A673 (cell line): ENCODE measurements around the gene MTMR3. TPM values are rescaled to one million over a fixed set of nuclear protein-coding genes. Genes with fewer than 3 reads are reported as not detected.

Experiments
- BruUV-seq: library from RNA; stranded (reverse); fragments of 400-500 nt; replicated peaks from 2 replicates; lab custom pipeline; 2021; lab: Mats Ljungman, UMichigan
- CTCF ChIA-PET: fragments of 300-600 bp; sonication (Branson Sonifier 250); formaldehyde crosslinking; loops from one replicate; lab custom pipeline; 2022; ENCODE audit warnings: antibody characterized with exemption; lab: Charles Lee
- POLR2A ChIA-PET: fragments of 300-600 bp; sonication (Branson Sonifier 250); formaldehyde crosslinking; loops from one replicate; lab custom pipeline; 2022; ENCODE audit warnings: antibody characterized with exemption; ENCODE audit not compliant: low non-redundant PET; lab: Charles Lee
- DNase-seq: peaks from one replicate; pipeline ENCODE4 v3.0.0-alpha.2; 2015; ENCODE audit warnings: low spot score
- H3K27ac ChIP-seq: fragments of 200-600 bp; sonication (generic); 2 replicates; pipeline ENCODE4 v1.5.1; 2016; ENCODE audit warnings: mixed run types, low read depth, mild to moderate bottlenecking, mixed read lengths, antibody characterized with exemption, low read length; ENCODE audit not compliant: poor library complexity, severe bottlenecking
- H3K27me3 ChIP-seq: fragments of 200-600 bp; sonication (generic); replicated peaks from 2 replicates; pipeline ENCODE4 v1.6.1; 2017; ENCODE audit warnings: mixed run types, low read depth, mild to moderate bottlenecking, mixed read lengths, antibody characterized with exemption, low read length; ENCODE audit not compliant: insufficient read depth, poor library complexity
- H3K36me3 ChIP-seq: fragments of 200-600 bp; sonication (generic); 2 replicates; pipeline ENCODE4 v1.6.1; 2016; ENCODE audit warnings: mixed run types, mild to moderate bottlenecking, mixed read lengths, antibody characterized with exemption, low read length; ENCODE audit not compliant: insufficient read depth, poor library complexity, severe bottlenecking
- H3K4me1 ChIP-seq: fragments of 200-600 bp; sonication (generic); 2 replicates; pipeline ENCODE4 v1.6.1; 2017; ENCODE audit warnings: mixed run types, mild to moderate bottlenecking, mixed read lengths, antibody characterized with exemption, low read length; ENCODE audit not compliant: insufficient read depth, poor library complexity, severe bottlenecking
- H3K4me3 ChIP-seq: fragments of 200-600 bp; sonication (generic); 2 replicates; pipeline ENCODE4 v1.5.1; 2016; ENCODE audit warnings: low read depth, mixed run types, mild to moderate bottlenecking, mixed read lengths, low read length; ENCODE audit not compliant: poor library complexity, severe bottlenecking
- H3K9me3 ChIP-seq: fragments of 200-600 bp; sonication (generic); 2 replicates; pipeline ENCODE4 v1.6.1; 2016; ENCODE audit warnings: mixed run types, low read depth, mild to moderate bottlenecking, mixed read lengths, antibody characterized with exemption, low read length; ENCODE audit not compliant: poor library complexity, severe bottlenecking
- EZH2 ChIP-seq: fragments of 200-600 bp; sonication (generic); IDR thresholded peaks from 2 replicates; pipeline ENCODE4 v1.6.1; 2017; ENCODE audit warnings: borderline replicate concordance, low read depth, mild to moderate bottlenecking, mixed read lengths, antibody characterized with exemption, low read length; ENCODE audit not compliant: poor library complexity, severe bottlenecking
- intact Hi-C: fragments of 100-400 bp; cut with micrococcal nuclease; formaldehyde crosslinking; loops from one replicate; pipeline ENCODE4 v1.10.0; 2022; ENCODE audit not compliant: unreplicated experiment
- total RNA-seq: library from RNA; stranded (reverse); gene quantifications from 2 replicates; pipeline ENCODE4 v1.2.3, GENCODE V29; 2021
- TF ChIP-seq, protein P1 (sequence below): fragments of 300-800, 200-600 bp; sonication (generic); conservative IDR thresholded peaks from 2 replicates; pipeline ENCODE4 v1.5.1; 2017; ENCODE audit warnings: low read depth, mild to moderate bottlenecking, antibody characterized with exemption, low read length, moderate library complexity, mixed read lengths

The MTMR3 gene
- total RNA-seq, 1 experiment from 2014 or later: 25.0 TPM

DNA sequence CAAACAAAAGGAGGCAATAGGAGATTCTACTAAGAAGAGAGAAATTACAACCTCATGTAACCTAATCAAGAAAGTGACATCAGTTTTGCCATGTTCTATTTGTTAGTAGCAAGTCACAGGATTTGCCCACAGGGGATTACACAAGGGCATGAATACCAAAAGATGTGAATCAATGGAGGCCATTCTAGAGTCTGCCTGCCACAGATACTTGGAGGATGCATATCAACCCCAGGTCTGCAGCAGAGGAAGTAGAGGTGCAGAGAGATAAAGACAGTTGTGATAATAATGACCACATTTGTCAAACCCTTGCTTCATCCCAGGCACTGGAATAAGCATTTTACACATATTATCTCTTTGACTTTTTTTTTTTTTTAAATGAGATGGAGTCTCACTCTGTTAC, 42.5 kb upstream of the MTMR3 start:
- TF ChIP-seq, protein P1, sequence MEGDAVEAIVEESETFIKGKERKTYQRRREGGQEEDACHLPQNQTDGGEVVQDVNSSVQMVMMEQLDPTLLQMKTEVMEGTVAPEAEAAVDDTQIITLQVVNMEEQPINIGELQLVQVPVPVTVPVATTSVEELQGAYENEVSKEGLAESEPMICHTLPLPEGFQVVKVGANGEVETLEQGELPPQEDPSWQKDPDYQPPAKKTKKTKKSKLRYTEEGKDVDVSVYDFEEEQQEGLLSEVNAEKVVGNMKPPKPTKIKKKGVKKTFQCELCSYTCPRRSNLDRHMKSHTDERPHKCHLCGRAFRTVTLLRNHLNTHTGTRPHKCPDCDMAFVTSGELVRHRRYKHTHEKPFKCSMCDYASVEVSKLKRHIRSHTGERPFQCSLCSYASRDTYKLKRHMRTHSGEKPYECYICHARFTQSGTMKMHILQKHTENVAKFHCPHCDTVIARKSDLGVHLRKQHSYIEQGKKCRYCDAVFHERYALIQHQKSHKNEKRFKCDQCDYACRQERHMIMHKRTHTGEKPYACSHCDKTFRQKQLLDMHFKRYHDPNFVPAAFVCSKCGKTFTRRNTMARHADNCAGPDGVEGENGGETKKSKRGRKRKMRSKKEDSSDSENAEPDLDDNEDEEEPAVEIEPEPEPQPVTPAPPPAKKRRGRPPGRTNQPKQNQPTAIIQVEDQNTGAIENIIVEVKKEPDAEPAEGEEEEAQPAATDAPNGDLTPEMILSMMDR: no peak
- no peak for TF ChIP-seq EZH2
- no peak for DNase-seq
- intact Hi-C loops: no loop called here
- Histone ChIP-seq H3K27me3 (no peaks in the 10 kb centered on the region), H3K36me3 (no peaks in the 10 kb centered on the region), H3K27ac (no peak overlapping the region), H3K4me1 (peaks cover 12% of the 10 kb centered on the region), H3K9me3 (no peaks in the 10 kb centered on the region), H3K4me3 (no peak overlapping the region)
- CTCF ChIA-PET: no interaction called here
- POLR2A ChIA-PET: no interaction called here
- BruUV-seq: no TSS peak

DNA sequence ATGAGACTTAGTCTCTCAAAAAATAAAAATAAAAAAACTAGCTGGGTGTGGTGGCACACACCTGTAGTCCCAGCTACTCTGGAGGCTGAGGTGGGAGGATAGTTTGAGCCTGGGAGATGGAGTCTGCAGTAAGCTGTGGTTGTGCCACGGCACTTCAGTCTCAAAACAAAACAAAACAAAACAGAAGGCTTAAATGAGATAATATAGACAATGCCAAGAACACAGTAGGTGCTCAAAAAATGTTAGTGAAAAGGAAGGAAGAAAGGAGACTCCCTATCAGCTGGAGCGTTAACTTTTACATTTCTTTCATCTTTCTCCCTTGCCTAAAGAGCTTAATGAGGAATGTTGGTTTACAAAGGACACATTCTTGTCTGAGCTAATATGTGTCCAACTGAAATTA, 40.8 kb upstream of the MTMR3 start:
- H3K27ac ChIP-seq: no peak overlapping the region
- no peaks in the 10 kb centered on the region for H3K36me3 ChIP-seq
- H3K4me3 ChIP-seq: no peak overlapping the region
- no peak for DNase-seq
- no peaks in the 10 kb centered on the region for H3K9me3 ChIP-seq
- TF ChIP-seq EZH2: no peak
- TF ChIP-seq, protein P1: no peak
- peaks cover 10% of the 10 kb centered on the region for H3K4me1 ChIP-seq
- BruUV-seq: no TSS peak
- ChIA-PET CTCF (no interaction called here), POLR2A (no interaction called here)
- no peaks in the 10 kb centered on the region for H3K27me3 ChIP-seq
- intact Hi-C loops: no loop called here

DNA sequence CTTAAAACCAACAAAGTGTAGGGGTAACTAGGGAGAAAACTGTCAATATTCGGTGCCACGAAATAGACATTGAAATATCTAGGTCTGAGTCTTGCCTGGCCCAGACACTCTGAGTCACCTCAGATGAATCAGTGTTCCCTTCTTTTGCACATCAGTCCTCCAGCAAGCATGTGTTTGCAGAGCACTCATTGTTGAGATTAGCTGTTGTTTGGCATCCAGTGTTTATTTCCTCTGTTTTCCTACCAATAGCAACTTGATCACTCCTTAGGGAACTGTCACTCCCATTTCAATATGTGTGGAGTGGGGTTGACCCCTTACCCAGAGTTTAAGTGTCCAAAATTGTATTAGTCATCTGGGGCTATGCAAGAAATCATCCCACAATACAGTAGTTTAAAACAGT, 40.2 kb upstream of the MTMR3 start:
- no peak for TF ChIP-seq EZH2
- no peak for DNase-seq
- Histone ChIP-seq H3K27ac (no peak overlapping the region), H3K36me3 (no peaks in the 10 kb centered on the region), H3K9me3 (no peaks in the 10 kb centered on the region), H3K27me3 (no peaks in the 10 kb centered on the region), H3K4me1 (peaks cover 6% of the 10 kb centered on the region), H3K4me3 (no peak overlapping the region)
- no TSS peak for BruUV-seq
- intact Hi-C loops: no loop called here
- ChIA-PET CTCF (no interaction called here), POLR2A (no interaction called here)

DNA sequence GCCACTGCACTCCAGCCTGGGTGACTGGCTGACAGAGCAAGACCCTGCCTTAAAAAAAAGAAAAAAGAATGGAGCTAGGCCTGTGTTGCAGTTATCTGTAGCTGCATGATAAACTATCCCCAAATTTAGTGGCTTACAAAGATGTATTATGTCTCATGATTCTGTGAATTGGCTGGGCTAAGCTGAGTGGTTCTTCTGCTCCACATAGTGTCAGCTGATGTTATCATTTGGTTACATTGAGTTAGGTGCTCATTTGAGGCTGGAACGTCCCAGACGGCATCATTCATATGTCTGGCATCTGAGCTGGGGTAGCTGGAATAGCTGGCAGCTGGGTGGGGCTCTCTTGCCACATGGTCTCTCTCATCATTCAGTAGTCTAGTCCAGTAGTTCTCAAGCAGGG, 36.7 kb upstream of the MTMR3 start:
- Histone ChIP-seq H3K27ac (no peak overlapping the region), H3K9me3 (no peaks in the 10 kb centered on the region), H3K36me3 (no peaks in the 10 kb centered on the region), H3K27me3 (no peaks in the 10 kb centered on the region), H3K4me1 (no peaks in the 10 kb centered on the region), H3K4me3 (no peak overlapping the region)
- intact Hi-C loops: no loop called here
- BruUV-seq: no TSS peak
- ChIA-PET CTCF (no interaction called here), POLR2A (interaction anchor here (0.6 kb wide), 1 partner anchor 143 kb away, joined by 3 read pairs; no protein-coding TSS in a partner anchor)
- no peak for DNase-seq
- TF ChIP-seq EZH2: no peak
- TF ChIP-seq, protein P1: no peak
